GM21528 (cell line): Measurements from ENCODE around the gene RPL11.
"Not testable (repeated sequence)": the region's sequence is repeated elsewhere in the genome, so short reads cannot be mapped to it uniquely, and the experiment has no call there.

Source experiments
- ATAC-seq: cut with Tn5 transposase; IDR thresholded peaks from one replicate; pipeline ENCODE4 v1.9.1; 2021; ENCODE audit warnings: mild to moderate bottlenecking, moderate library complexity; ENCODE audit not compliant: unreplicated experiment, low FRiP score

RPL11 gene

DNA sequence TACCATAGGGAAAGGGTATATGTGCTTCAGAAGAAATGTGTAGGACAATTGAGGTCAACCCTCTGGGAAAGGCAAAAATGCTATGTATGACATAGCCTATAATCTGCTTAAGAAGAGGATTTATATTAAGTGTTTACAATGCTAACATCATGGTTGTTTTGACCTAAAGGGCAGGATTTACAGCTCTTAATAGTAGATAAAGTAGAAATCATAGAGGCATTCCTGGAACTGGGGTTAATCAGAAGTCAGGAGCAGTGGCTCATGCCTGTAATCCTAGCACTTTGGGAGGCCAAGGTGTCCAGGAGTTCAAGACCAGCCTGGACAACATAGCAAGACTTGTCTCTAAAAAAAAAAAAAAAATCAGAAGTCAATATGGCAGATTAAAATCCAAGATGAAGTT, 8.7 kb upstream of the RPL11 start:
- no peak for ATAC-seq

DNA sequence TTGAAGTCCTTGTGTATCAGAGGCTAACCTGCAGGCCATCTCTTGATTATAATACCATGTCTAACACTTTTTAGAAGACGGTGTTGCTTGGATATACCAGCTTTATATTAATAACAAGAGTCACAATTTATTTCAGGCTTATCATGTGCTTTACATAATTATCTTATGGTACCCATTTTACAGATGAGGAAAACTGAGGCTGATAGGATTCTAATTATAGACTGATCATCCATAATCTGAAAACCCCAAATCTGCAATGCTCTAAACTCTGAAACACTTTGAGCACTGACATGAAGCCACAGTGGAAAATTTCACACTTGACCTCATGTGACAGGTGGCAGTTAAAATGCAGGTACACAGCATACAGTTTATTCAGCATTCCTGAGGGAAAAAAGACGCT, 7.2 kb upstream of the RPL11 start:
- no peak for ATAC-seq

DNA sequence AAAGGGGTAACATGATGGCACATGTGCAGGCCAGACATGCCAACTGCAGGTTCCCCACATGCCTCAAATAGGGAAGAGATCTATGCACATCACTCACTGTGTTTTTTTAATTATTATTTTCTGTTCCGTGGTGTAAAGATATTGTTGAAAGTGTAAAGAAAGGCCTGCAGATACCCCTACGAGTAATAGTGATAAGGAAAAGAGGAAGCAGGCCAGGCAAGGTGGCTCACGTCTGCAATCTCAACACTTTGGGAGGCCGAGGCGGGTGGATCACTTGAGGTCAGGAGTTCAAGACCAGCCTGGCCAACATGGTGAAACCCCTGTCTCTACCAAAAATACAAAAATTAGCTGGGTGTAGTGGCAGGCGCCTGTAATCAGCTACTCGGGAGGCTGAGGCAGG, 6.4 kb upstream of the RPL11 start:
- not testable (repeated sequence) for ATAC-seq

DNA sequence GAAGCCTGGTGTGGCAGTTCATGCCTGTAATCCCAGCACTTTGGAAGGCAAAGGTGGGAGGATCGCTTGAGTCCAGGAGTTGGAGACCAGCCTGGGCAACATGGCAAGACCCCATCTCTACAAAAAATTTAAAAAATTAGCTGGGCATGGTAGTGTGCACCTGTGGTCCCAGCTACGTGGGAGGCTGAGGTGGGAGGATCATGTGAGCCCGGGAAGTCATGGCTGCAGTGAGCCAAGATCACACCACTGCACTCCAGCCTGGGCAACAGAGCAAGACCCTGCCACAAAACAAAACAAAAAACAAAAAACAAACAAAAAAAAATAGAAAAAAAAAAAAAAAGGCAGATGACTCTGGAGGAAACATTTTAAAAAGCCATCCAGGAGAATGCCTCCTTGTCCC, 3.9 kb upstream of the RPL11 start:
- not testable (repeated sequence) for ATAC-seq

DNA sequence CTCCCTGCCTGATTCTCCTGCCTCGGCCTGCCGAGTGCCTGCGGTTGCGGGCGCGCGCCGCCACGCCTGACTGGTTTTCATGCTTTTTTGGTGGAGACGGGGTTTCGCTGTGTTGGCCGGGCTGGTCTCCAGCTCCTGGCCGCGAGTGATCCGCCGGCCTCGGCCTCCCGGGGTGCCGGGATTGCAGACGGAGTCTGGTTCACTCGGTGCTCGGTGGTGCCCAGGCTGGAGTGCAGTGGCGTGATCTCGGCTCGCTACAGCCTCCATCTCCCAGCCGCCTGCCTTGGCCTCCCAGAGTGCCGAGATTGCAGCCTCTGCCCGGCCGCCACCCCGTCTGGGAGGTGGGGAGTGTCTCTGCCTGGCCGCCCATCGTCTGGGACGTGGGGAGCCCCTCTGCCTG, 3.3 kb upstream of the RPL11 start:
- ATAC-seq, result not testable (repeated sequence)

- no peak for ATAC-seq
Observed at GRCh38 chr1:23692308-23692871, 784 bp downstream of the RPL11 start.

- ATAC-seq, result no peak
Observed at GRCh38 chr1:23693599-23693998, 2.0 kb downstream of the RPL11 start.

GRCh38 chr1:23694371-23694770, 2.8 kb downstream of the RPL11 start:
- ATAC-seq, result no peak

- ATAC-seq, result no peak
Observed at GRCh38 chr1:23695667-23696066, 4.1 kb downstream of the RPL11 start.

- no peak for ATAC-seq
Observed at GRCh38 chr1:23696335-23696989, 4.9 kb downstream of the RPL11 start.

DNA sequence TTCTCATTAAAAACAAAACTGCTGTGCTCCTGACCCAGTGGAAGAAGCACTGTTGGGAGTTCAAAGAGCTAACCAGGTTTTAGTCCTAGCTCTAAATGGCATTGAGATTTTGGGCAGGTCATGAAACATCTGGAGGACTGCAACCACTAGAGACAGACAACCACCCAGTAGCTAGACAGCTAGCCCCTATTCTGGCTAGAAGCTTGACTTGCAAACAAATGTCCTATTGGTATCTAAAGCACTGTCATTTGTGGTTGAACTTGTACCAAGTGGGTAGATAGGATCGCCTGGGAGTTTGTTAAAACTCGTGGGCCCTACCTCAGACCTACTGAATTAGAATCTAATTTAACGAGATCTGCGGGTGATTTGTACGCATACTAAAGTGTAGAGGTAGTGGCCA, 6.9 kb downstream of the RPL11 start:
- ATAC-seq, result no peak

DNA sequence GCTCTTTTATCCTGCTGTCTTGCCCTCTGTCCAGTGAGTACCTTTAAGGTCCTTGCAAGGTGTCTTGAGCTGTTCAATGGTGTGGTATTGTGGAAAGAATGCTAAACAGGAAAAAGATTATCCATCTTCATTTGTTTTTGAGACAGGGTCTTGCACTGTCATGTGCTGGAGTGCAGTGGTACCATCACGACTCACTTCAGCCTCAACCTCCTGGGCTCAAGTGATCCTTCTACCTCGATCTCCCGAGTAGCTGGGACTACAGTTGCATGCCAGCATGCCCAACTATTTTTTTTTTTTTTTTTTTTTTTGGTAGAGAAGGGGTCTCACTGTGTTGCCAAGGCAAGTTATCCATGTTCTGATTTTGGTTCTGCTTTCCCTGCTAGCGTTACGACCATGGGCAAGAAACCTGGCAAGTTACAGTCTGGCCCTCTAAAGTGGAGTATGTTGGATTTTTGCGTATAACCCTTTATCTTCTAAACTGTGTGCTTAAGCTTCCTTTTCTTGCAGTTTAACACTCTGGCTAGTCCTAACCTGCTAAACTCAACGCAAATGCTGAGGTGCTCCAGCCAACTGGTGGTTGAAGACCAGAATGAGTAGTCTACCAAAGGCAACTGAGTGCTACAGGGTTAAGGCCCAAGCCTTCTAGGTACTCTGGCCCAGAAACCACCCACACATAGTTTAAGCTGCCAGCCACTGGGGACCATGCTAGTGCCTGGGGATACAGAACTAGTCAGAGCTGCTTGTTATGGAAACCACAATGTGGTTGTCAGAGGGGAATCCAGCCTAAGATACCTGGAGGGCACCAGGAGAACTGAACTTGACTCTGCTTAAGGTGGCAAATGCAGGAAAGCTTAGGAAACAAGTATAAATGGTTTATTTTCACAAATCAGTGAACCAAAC, 7.9 kb downstream of the RPL11 start:
- ATAC-seq, result no peak

DNA sequence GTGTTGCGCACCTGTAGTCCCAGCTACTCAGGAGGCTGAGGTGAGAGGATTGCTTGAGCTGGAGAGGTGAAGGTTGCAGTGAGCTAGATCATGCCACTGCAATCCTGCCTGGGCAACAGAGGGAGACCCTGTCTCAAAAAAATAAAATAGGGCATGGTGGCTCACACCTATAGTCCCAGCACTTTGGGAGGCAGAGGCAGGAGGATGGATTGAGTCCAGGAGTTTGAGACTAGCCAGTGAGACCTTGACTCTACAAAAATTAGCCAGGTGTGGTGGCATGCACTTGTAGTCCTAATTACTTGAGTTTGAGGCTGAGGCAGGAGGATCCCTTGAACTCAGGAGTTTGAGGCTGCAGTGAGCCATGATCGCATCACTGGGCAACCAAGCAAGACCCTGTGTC, 9.7 kb downstream of the RPL11 start:
- no peak for ATAC-seq

- ATAC-seq, result no peak
Observed at GRCh38 chr1:23701996-23702395, 10.4 kb downstream of the RPL11 start.

- ATAC-seq, result no peak
Observed at GRCh38 chr1:23704834-23705495, 13.4 kb downstream of the RPL11 start.

DNA sequence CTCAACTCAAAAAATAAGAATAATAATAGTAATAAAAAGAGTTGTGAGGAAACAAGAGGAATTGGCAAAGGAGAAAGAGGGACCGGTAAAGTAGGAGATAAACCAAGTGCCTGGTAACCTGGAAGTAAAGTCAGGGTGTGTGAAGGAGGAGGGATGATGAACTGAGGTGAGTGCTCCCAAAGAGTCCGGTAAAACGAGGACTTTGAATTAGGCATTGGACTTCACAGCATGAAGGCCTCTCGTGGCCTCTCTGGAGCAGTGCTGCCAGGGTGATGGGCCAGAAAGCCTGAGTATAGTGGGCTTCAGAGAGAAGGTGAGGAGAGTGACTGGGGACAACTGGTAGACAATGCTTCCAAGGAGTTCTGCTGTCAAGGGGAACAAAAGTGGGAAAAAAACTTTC, 17.6 kb downstream of the RPL11 start:
- no peak for ATAC-seq

GRCh38 chr1:23718482-23718881, 26.9 kb downstream of the RPL11 start:
- no peak for ATAC-seq

DNA sequence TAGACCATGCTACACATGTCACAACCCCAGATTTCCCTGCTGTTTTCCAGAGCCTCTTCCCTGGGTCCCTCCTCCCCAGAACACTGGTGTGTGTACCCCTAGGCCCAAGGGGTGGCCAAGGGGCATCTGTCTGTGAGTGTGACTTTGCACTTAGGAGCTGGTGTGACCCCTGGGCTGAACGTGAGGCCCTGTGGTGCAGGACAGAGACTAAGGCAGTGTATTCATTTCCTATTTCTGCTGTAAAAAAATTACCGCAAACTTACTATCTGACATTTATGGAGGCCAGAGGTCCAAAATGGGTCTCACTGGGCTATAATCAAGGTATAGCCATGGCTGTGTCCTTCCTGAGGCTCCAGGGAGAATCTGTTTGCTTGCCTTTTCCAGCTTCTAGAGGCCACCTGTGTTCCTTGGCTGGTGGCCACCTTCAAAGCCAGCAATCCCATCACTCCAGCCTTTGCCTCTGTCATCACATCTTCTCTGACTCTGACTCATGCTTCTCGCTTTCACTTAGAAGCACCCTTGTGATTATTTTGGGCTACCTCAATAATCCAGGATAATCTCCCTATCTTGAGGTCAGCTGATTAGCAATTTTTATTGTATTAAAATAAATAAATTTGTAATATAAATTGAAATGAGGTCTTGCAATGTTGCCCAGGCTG, 27.7 kb downstream of the RPL11 start:
- ATAC-seq, result no peak

- ATAC-seq, result peak; percentile 63
Observed at GRCh38 chr1:23720256-23720995, 28.8 kb downstream of the RPL11 start.

DNA sequence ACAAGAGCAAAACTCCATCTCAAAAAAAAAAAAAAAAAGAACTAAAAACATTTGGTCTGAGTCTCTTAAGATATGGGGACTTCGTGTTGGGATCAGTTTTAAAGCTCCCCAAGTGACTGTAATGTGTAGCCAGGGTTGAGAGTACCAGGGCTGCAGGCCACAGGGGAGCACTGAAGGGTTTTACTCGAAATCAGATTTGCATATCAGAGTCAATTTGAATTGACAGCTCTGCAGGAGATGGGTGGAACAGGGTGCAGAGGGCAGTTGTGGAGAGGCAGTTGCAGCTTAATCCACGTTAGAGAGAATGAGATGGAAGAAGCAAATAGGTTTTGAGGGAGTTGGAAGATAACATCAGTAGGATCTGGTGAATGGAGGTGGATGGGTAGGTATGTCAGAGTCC, 31.0 kb downstream of the RPL11 start:
- ATAC-seq, result no peak
